GM12874 (cell line): ENCODE measurements around the gene SLIT3.

Experiments used
- TF ChIP-seq, protein P1 (sequence below): IDR thresholded peaks from 2 replicates; pipeline ENCODE4 v1.5.1; 2011; ENCODE audit warnings: low read depth, mild to moderate bottlenecking, control low read depth, low read length, moderate library complexity; ENCODE audit not compliant: insufficient read depth

Gene SLIT3

GRCh38 chr5:168885324-168886120 lies 415.4 kb downstream of the SLIT3 start:
- TF ChIP-seq, protein P1, sequence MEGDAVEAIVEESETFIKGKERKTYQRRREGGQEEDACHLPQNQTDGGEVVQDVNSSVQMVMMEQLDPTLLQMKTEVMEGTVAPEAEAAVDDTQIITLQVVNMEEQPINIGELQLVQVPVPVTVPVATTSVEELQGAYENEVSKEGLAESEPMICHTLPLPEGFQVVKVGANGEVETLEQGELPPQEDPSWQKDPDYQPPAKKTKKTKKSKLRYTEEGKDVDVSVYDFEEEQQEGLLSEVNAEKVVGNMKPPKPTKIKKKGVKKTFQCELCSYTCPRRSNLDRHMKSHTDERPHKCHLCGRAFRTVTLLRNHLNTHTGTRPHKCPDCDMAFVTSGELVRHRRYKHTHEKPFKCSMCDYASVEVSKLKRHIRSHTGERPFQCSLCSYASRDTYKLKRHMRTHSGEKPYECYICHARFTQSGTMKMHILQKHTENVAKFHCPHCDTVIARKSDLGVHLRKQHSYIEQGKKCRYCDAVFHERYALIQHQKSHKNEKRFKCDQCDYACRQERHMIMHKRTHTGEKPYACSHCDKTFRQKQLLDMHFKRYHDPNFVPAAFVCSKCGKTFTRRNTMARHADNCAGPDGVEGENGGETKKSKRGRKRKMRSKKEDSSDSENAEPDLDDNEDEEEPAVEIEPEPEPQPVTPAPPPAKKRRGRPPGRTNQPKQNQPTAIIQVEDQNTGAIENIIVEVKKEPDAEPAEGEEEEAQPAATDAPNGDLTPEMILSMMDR: no peak

- TF ChIP-seq, protein P1: no peak
Measured at GRCh38 chr5:168883991-168884390, 416.9 kb downstream of the SLIT3 start.

GRCh38 chr5:168883281-168883741 lies 417.6 kb downstream of the SLIT3 start:
- TF ChIP-seq, protein P1: no peak

DNA sequence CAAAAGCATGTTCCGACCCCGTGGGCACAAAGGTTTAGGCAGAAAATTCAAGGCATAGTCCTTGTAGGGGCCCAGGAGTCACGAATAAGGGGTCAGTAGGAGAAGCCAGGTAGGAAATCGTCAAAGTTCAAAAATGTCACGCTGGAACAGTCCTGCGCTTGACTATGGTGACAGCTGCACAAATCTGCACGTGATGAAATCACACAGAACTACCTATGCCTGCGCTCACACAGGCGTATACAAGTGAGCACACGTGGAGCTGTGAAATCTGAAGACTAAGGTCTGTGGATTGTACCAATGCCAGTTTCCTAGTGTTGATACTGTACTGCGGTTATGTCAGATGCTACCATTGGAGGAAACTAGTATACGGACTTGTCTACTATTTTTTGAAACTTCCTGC lies 418.7 kb downstream of the SLIT3 start:
- TF ChIP-seq, protein P1: no peak

DNA sequence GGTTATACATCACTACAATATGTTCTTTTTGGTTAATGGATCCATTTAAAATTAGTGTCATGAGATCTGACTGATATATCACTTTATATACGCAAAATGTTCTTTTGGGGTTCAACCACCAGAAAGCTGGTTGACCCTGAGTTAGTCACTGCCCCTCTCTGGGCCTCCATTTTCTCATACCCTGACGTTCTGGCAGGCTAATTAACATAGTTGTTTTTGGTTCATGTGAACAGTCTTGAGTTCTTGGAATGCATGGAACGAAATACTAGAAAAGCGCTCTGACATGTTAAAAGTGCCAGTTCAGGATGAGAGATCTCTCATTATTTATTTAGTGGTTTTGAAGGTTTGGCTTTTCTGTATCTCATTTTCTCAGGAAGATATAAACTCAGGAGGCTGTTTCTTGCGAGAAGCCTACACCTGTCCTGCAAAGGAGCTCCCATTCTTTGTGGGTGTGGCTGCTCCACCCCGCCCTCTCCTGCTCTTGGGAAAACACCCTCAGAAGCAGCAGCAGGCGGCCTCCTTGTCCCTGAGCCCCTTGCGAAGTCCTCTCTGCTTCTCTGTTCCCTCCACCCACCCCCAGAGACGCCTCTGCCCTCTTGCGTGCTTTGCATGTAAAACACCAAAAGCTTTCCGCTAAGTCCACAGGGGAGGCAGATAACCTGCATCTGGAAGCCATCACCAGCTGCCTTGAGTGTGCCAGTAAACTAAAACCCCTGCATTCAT lies 419.4 kb downstream of the SLIT3 start:
- TF ChIP-seq, protein P1: no peak

DNA sequence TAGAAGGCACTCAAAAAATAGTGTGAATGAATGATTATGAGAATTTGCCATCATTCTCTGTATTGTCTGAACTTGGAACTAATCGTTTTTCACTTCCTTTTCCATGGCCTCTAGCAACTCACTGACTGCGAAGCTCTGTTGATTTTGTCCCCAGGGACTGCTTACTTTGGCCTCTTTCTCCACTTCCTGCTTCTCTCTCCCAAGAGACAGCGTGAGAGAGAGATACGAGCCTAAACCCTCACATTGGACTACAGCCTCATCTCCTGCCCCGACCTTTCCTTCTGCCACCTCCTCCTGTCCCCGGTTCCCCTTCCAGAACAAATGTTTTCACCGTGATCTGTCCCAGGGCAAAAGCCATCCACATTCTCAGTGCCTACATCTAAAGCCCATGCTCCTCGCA lies 421.0 kb downstream of the SLIT3 start:
- TF ChIP-seq, protein P1: no peak

GRCh38 chr5:168879331-168879730 lies 421.6 kb downstream of the SLIT3 start:
- TF ChIP-seq, protein P1: no peak
